GM18502 (cell line): ENCODE data around the gene PIRT.
"Not testable (repeated sequence)": the region's sequence is repeated elsewhere in the genome, so short reads cannot be mapped to it uniquely, and the experiment has no call there.

Experiments
- ATAC-seq: cut with Tn5 transposase; IDR thresholded peaks from one replicate; pipeline ENCODE4 v1.9.1; 2021; ENCODE audit warnings: mild to moderate bottlenecking; ENCODE audit not compliant: unreplicated experiment, poor library complexity

Gene PIRT

DNA sequence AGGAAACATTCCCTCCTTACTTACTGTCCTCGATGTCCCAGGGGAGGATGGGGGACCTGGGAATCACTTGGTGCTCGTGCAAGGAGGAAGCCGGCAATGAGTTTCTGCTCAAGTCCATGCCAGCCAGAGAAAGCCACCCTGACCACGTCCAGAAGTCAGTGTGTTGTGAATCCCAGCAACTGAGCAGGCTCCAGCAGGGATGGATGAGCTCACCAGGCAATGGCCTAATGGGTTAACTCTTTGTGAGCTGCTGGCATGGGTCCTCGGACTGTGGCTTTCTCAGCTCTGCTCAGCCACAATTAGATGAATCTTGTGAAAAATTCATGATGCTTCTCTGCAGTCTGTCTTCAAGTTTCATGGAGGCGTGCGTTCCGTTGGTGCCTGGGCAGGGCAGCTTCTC is at the start of gene PIRT:
Gene PIRT, minus strand, starts transcription at position 167 of the 400 bp plus-strand sequence. CDS start 12,442 bp downstream, outside the sequence.
- no peak for ATAC-seq

DNA sequence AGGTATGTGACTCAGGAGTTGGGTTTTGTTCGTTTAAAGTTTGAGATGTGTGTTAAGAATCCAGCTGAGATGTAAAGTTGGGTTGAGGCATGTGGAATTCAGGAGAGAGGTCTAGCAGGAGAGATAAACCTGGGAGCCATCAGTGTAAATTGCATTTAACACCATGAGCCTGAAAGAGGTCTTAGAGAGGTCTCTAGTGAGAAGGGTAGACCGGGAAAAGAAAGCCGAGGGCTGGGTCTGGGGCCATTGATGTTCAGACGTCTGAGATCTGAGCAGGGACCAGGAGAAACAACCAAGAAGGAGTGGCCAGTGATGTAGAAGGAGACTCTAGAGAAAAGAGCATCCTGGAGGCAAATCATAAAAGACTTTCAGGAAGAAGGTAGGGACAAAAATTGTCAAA is 44.1 kb upstream of the PIRT start:
- no peak for ATAC-seq

DNA sequence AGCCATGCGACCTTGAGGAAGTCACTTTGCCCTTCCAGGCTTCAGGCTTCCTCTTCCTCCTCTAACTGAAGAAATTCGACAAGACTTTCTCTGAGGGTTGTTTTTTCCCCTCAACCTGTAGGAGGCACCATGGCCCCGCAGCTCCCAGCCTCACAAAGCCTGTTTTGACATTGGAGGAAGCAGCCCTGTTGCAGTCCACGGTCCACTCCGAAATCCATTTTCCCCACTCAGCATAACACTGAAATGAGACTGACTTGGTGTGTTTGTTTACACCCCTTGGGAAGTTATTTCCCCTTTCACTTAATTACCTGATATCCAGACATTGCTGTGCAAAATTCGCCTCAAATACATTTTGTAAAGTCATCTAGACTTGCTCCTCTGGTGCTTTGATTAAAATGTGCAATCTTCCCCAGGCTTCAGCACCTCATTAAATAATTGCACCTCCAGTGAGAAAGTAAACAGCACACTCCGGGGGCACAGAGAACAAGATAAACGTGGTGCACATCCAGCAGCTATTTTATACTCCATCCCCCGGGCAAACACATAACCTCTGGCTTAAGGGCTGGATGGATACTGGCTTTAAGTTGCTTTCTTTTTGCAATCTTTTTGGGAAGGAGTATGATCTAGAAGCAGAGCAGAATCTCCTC is 41.4 kb upstream of the PIRT start:
- no peak for ATAC-seq

DNA sequence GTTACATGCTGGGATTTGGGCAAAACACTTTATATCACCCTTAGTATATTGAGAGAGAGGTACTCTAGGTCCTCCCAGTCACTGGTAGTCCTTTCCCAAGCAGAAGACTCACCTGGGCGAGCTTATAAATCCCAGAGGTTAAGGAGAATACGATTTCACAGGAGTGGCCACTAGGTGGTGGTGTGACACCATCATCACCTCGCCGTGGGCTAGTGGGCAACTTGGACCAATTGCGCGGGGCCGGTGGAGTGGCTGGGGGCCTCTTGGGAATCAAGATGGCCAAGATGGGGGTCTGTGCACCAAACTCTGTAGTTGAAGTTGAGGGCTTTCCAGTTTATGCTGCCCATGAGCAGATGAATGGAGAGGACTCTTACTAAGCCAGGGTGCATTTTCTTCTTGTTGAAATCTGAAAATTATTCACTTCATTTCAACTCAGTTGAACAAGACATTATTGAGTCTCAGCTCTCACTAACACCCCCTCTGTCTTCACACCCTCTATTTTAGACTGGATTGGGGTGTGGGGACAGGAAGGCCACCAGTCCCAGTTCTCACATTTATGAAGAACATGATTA is 38.2 kb upstream of the PIRT start:
- ATAC-seq = no peak

DNA sequence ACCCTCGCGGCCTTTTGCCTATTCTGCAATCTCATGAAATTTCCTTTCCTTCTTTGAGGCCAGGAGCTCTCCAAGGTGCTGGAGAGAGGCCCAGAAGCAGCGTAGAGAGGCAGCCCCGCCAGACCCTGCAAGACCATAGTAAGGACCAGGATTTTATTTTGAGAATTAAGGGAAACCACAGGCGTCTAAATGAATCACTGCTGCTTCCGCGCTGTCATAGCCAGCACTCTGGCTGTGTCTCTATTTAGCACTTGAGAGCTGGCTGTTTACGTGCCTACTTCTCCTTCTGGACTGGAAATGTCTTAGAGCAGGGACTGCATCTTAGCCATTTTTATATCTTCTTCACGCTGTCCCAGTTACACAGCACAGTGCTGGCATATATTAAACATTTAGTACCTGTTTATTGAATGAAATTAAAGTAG is 37.6 kb upstream of the PIRT start:
- ATAC-seq = no peak

DNA sequence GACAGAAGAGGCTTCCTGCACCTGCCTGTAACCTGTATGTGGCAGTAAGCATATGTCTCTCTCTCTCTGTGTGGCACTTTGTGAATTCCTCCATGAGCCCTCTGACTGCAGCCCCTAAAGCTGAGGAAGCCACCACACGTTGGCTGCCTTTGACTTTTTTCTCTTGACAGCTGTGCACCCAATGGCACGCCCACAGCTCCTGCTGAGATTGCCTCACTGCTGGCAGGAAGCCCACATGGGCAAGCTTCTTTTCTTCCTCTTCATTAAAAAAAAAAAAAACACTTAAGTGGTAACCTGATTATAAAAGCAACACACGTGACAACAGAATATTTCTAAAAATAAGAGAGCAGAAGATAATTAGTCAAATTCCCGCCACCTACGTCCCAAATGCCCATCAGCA is 34.0 kb upstream of the PIRT start:
- no peak for ATAC-seq

DNA sequence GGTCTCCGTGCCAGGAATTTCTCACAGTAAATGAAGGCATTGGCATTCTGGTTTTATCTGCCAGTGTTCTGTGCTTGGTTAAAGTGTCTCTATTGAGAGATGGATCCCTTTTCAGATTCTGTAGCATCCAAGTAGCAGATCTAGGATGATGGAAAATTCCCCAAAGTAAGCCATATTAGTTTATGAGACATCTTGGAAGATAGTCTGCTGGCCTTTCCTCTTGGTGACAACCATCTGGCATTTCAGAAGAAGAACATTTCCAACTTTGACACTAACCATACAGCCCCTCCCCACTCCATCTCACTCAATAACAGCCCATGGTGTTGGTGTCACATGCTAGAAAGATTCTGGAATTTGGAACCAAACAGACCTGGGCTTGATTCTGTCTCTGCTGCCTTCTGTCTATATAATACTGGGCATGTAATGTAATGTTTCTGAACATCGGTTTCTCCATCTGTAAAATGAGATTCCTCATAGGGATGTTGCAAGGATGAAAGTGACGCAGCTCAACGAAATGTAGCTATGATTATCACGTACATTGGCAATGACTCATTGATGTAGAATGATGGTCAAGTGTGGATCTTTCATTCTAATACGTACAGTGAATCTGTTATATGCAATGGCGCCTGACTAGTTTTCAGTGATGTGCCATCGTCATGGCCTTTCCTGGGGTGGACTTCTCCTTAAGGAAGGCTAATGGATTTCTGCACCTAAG is 32.6 kb upstream of the PIRT start:
- no peak for ATAC-seq

DNA sequence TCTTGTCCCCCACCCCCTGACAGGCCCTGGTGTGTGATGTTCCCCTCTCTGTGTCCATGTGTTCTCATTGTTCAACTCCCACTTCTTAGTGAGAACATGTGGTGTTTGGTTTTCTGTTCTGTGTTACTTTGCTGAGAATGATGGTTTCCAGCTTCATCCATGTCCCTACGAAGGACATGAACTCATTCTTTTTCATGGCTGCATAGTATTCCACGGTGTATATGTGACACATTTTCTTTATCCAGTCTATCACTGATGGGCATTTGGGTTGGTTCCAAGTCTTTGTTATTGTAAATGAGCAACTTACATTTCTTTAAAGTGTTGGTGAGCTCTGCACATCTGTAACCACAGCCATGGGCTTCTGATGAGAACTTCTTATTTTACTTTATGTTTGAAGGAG is 30.9 kb upstream of the PIRT start:
- ATAC-seq = not testable (repeated sequence)

DNA sequence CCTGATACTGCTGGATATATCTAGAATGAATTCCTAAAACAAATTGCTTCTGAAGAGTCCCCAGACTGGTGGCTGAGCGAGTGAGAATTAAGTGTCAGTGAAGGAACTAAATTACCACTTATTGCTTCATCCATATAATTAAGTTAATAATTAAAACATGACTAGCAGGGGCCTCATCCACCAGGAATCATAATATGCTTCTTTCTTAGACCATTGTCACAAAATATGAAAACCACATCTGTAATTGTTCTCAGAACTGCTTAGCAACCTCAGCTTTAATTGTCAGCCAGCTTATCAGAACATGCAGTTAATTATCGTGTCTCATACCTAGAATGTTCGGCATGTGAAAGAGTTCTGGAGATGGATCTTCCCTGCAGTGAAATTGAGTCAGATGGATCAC is 21.2 kb upstream of the PIRT start:
- no peak for ATAC-seq

DNA sequence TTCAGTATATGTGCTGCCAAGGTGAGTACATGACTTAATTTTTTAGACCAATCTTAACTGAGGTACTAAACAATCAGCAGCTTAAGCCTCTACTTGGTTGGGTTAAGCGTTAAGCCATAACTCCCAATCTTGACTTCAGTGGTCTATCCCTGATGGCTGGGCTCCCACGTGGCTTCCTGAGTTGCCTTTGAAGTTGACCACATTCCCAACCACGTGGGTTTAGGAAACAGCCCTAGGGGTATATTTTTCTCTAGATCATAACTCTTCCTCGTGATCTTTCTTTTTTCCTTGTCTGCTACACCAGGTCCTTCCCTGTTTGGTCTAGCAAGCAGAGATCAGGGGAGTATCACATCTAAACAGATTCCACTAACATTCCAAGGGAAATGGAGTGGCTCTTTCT is 20.1 kb upstream of the PIRT start:
- ATAC-seq = no peak

DNA sequence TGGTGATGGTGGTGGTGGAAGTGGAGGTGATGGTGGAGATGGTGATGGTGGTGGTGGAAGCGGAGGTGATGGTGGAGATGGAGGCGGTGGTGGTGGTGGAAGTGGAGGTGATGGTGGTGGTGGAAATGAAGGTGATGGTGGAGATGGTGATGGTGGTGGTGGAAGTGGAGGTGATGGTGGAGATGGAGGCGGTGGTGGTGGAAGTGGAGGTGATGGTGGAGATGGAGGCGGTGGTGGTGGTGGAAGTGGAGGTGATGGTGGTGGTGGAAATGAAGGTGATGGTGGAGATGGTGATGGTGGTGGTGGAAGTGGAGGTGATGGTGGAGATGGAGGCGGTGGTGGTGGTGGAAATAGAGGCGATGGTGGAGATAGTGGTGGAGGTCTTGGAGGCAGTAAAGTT is 8.7 kb upstream of the PIRT start:
- ATAC-seq = not testable (repeated sequence)

DNA sequence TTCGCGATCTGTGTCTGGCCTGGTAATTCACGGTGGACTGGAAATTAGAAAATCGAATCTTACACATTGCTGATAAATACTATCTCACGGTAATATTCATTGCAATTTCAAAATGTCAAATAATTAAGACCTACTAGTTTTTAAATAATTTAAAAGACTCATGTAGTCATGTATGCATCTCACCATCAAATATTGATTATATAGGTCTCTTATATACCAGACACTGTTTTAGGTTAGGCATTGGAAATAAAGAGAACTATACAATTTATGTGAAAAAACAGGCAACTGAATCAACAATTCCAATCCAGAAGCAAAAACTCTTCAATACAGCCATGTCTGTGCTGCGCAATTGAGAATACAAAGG is 7.5 kb upstream of the PIRT start:
- no peak for ATAC-seq

DNA sequence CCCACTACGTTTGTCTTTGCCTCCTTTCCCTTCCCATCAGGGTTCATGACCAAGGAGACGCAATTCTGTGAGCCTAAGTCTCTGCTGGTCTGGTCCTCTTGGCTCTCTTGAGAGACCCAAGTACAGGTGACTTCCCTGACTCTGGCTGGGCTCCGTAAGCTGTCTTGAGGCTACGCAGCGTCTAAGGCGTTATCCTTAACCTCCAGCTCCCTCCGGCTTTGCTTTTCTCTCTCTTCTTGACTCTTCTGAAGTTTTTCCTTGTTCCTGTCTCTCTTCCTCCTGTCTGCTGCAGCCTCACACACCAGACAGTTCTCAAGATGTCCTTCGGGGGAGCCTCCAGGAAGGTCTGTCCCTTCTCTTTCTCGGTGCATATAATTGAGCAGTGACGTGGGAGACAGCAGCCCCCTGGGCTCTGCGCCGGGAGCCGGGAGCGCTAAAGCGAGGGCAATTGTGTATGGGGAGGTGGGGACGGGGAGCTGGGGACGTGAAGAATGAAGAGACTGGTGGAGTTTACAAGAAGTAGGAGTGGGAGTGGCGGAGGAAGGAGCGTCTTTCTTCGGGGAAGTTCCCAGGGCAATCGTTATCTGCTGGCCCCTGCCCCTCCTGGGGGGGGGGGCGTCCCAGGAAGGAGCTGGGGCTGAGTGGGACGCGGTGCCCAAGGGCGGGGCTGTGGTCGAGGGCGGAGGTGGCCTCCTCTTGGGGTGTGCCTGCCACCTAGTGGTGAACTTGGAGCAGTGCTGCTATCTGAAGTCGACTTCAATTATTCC is 6.9 kb upstream of the PIRT start:
- peak; percentile 83 for ATAC-seq

DNA sequence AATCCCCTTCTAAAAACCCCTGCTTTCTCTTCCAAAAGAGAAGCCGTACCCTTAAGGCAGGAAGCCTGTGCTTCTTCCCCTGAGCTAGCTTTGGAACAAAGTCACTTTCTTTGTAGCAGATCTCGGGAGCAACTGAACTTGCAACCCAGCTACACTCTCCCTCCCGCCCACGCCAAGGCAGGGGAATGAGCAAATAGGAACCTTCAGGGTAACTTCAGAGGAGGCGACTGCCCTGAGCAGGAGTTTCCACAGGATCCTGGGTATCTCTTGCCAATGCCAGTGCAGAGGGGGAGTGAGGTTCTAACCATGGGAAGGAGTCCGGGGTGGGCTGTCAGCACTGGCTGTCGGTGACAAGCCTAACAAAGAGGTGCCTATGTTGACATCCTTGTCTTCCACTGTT is 5.9 kb upstream of the PIRT start:
- ATAC-seq = no peak

DNA sequence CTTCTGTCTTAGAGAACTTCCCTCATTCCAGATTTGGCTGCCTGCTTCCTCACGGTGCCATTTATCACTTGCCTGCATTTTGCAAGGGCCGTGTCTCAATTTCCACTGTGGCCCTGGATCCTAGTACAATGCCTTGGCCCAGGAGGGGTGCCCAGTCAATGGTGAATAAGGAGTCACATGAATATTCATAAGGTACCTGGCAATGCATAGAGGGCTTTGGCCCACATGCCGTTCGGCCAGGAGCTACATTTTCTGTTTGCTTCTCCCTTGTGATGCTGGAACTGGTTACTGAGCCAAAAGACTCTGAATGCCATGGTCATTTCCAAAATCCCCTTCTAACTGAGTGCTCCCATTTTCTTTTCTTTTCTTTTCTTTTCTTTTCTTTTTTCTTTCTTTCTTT is 4.8 kb upstream of the PIRT start:
- ATAC-seq = no peak

DNA sequence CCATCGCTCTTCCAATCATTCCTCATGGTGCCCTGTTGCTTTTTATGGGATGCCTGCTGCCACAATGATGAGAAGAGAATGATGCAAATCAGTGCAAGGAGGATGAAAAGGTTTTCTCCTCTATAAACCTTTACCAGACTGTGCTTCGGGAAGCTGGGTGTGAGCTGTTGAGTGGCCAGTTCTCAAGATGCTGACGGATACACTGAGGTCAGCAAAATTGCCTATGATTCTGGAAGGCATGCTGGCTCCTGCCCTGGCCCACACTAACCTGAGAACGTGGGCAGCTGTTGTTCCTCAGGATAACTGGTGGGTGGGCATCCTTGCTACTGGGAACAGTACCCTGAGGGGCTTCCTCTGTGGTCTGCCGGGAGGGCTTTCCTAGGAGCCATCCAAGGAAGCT is 795 bp upstream of the PIRT start:
- ATAC-seq = no peak

DNA sequence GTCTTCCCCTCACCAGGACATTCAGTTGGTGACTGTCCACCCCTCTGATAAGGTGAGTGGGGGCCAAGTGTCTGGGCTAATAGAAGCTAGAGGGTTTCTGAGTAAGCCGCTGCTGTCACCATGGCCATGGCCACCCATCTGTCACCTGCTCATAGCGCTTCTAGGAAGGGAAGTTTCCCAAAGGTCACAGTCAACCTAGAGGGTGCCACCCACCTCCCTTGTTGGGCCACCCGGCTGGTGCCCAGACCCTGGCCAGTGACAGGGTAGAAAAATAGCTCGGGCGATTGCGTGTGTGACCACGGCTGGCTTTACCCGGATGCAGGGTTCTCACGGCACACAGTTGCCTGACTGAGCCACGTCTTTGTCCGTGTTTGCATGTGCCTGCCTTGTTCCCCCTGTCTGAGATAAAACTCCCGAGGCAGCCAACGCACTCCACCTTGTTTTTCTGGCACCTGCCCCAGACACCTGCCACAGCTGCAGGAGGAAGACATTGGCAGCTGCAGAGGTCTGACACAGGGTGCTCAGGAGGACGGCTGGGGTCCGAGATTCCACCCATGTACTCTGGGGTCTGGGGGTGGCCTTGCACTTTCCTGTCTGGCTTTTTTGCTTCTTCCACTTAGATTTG is 809 bp downstream of the PIRT start:
- ATAC-seq = no peak

DNA sequence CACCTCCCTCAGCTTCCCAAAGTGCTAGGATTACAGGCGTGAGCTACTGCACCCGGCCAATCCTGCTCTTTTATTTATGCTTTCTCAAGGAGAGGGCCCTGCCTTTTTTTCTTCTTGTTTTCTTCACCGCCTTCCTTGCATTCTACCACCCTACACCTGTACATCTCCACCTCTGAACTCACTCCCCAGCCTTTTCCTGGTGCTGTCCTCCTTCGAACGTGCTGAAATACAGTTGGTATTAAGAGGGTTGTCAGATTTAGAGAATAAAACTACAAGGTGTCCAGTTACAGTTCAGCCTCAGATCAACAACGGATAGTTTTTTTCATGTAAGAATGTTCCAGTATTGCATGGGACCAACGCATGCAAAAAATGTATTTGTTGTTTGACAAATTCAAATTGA is 1.7 kb downstream of the PIRT start:
- ATAC-seq = no peak

DNA sequence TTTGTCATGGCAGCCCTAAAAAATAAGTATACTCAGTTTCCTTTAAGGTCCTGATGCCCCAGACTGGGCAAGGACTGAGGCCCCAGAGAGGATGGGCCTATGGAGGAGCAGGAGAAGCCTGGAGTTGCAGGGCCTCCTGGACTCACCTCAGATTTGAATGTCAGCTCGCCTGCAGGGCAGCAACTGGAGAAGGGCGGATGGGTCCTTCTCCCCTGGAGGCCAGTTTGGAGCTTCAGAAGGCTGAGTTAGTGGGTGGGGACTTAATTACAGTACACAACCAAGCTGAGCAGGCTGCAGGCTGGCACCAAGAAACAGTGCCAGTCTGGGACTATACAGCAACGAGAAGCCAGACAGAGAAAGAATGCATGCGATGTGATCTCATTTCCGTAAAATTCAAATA is 6.2 kb downstream of the PIRT start:
- ATAC-seq = no peak

DNA sequence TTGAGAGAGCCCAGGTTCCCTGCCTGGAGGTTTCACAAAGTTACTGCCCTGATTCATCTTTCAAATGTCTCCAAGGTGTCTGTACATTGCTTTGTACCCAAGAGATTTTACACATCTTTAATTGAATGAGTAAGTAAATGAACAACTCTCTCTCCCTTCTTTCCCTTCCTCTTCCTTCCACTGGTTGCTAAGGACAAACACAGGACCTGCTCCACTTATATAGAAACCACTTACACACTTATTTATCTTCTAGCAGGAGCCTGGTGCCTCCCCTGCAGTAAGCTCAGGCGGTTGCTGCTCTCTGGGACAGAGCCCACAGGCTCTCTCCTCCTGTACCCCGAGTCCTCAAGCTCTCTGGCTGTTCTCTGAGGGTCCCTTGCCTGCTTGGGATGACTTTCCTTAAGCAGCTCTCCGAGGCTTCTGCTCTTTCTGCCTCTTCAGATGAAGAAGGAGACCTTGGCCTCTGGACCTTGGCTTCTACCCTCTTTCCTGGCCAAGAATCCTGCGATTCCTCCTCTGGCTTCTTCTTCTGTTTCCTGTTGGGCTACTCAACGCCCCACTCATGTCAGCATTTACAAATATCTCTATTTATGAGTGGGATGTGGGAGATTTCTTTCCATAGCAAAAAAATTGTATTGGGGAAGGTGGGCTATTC is 9.9 kb downstream of the PIRT start:
- ATAC-seq = no peak
